Vagina (tissue), 2 donors: ENCODE data around the gene ELMO1. TPM values are rescaled to one million over a fixed set of nuclear protein-coding genes. Genes with fewer than 3 reads are reported as not detected.

Source experiments
- DNase-seq, 2 donors: peaks; one replicate each; pipeline ENCODE4 v3.0.0-alpha.2; 2017; ENCODE audit errors: extremely low spot score in 2 of 2
- H3K27ac ChIP-seq: fragments of 200-600 bp; sonication (generic); one replicate; pipeline ENCODE4 v1.5.1; 2019
- H3K27me3 ChIP-seq: fragments of 200-600 bp; sonication (generic); one replicate; pipeline ENCODE4 v1.5.1; 2019
- H3K36me3 ChIP-seq, 2 donors: fragments of 200-600 bp; sonication (generic); one replicate each; pipeline ENCODE4 v1.5.1; 2017 to 2019
- H3K4me1 ChIP-seq: fragments of 200-600 bp; sonication (generic); one replicate; pipeline ENCODE4 v1.5.1; 2019
- H3K4me3 ChIP-seq, 2 donors: fragments of 200-600 bp; sonication (generic); 1 replicate in 1 of 2; 2 replicates in 1 of 2; pipeline ENCODE4 v1.5.1; 2016 to 2019
- H3K9me3 ChIP-seq: fragments of 200-600 bp; sonication (generic); one replicate; pipeline ENCODE4 v1.5.1; 2019
- CTCF ChIP-seq, 3 experiments: fragments of 450-650 bp in 2 of 3; fragments of 200-600 bp in 1 of 3; sonication (generic) in 1 of 3; IDR thresholded peaks; one replicate each; pipeline ENCODE4 v1.5.1; 2017 to 2019; ENCODE audit warnings: antibody characterized with exemption in 3 of 3, mild to moderate bottlenecking in 2 of 3, moderate library complexity in 2 of 3
- POLR2A ChIP-seq, 2 donors: fragments of 450-650 bp; IDR thresholded peaks; one replicate each; pipeline ENCODE4 v1.6.1; 2017; ENCODE audit warnings: antibody characterized with exemption in 2 of 2, mild to moderate bottlenecking in 2 of 2, moderate library complexity in 2 of 2
- POLR2AphosphoS5 ChIP-seq, 2 donors: sonication (generic); formaldehyde crosslinking; IDR thresholded peaks; one replicate each; pipeline ENCODE4 v1.9.0; 2017; ENCODE audit warnings: antibody characterized with exemption in 2 of 2, mild to moderate bottlenecking in 2 of 2, low read depth in 1 of 2; ENCODE audit not compliant: insufficient read depth in 1 of 2
- intact Hi-C: fragments of 100-400 bp; cut with DNase I; formaldehyde crosslinking; loops from one replicate; pipeline ENCODE4 v1.15.1; 2023
- total RNA-seq: library from RNA; depleted of rRNA; stranded (reverse); fragments of >200 nt; gene quantifications from one replicate; pipeline ENCODE4 v1.2.3, GENCODE V29; 2016

Gene ELMO1
- total RNA-seq, 1 donor from 2014 or later: 74.4 TPM

GRCh38 chr7:37359662-37360444, 88.8 kb downstream of the ELMO1 start:
- H3K36me3 ChIP-seq: no peaks in the 10 kb centered on the region
- H3K9me3 ChIP-seq: no peaks in the 10 kb centered on the region
- no peak overlapping the region for H3K4me3 ChIP-seq
- intact Hi-C loops: no loop called here
- H3K27ac ChIP-seq: no peak overlapping the region
- H3K27me3 ChIP-seq: no peaks in the 10 kb centered on the region
- H3K4me1 ChIP-seq: peaks cover 13% of the 10 kb centered on the region
- TF ChIP-seq POLR2AphosphoS5 (IDR thresholded peaks at IDR 0.05; ENCODE audit: insufficient read depth in 1 of 2, low read depth in 1 of 2) (no peak), POLR2A (IDR thresholded peaks at IDR 0.05) (no peak), CTCF (IDR thresholded peaks at IDR 0.05) (no peak)
- DNase-seq: no peak

GRCh38 chr7:37359180-37359579, 89.5 kb downstream of the ELMO1 start:
- Histone ChIP-seq H3K4me1 (peaks cover 19% of the 10 kb centered on the region), H3K27me3 (no peaks in the 10 kb centered on the region), H3K36me3 (no peaks in the 10 kb centered on the region), H3K4me3 (no peak overlapping the region), H3K9me3 (no peaks in the 10 kb centered on the region), H3K27ac (no peak overlapping the region)
- intact Hi-C loops: no loop called here
- DNase-seq: no peak
- no peak for TF ChIP-seq POLR2AphosphoS5 (IDR thresholded peaks at IDR 0.05; ENCODE audit: insufficient read depth in 1 of 2, low read depth in 1 of 2)
- TF ChIP-seq CTCF (IDR thresholded peaks at IDR 0.05): no peak
- TF ChIP-seq POLR2A (IDR thresholded peaks at IDR 0.05): no peak

- H3K4me3 ChIP-seq: no peak overlapping the region
Measured at GRCh38 chr7:37357637-37357996, 91.0 kb downstream of the ELMO1 start.

GRCh38 chr7:37356911-37357636, 91.6 kb downstream of the ELMO1 start:
- Histone ChIP-seq H3K27ac (no peak overlapping the region), H3K9me3 (no peaks in the 10 kb centered on the region), H3K36me3 (no peaks in the 10 kb centered on the region), H3K4me1 (peaks cover 27% of the 10 kb centered on the region), H3K4me3 (no peak overlapping the region), H3K27me3 (no peaks in the 10 kb centered on the region)
- no peak for DNase-seq
- TF ChIP-seq POLR2A (IDR thresholded peaks at IDR 0.05): no peak
- no peak for TF ChIP-seq POLR2AphosphoS5 (IDR thresholded peaks at IDR 0.05; ENCODE audit: insufficient read depth in 1 of 2, low read depth in 1 of 2)
- TF ChIP-seq CTCF (IDR thresholded peaks at IDR 0.05): no peak
- intact Hi-C loops: no loop called here

More at GRCh38 chr7:37357637-37357996, 91.0 kb downstream of the ELMO1 start:
- no peaks in the 10 kb centered on the region for H3K36me3 ChIP-seq
- TF ChIP-seq POLR2AphosphoS5 (IDR thresholded peaks at IDR 0.05; ENCODE audit: insufficient read depth in 1 of 2, low read depth in 1 of 2) (no peak), CTCF (IDR thresholded peaks at IDR 0.05) (no peak), POLR2A (IDR thresholded peaks at IDR 0.05) (no peak)
- no peaks in the 10 kb centered on the region for H3K27me3 ChIP-seq
- intact Hi-C loops: no loop called here
- no peak overlapping the region for H3K27ac ChIP-seq
- H3K4me1 ChIP-seq: peaks cover 27% of the 10 kb centered on the region
- no peaks in the 10 kb centered on the region for H3K9me3 ChIP-seq
- no peak for DNase-seq
